Stimulated activated CD4-positive, alpha-beta T cell treated with anti-CD3 and anti-CD28 coated beads, Interleukin-1b, Interleukin-23, amount 100 ng/mL, for 4 hours (primary cell): Measurements from ENCODE around the gene AGR3.
A peak's percentile ranks its signal among the peaks of the same experiment; 100 is the strongest.
"Not testable (repeated sequence)": the region's sequence is repeated elsewhere in the genome, so short reads cannot be mapped to it uniquely, and the experiment has no call there.

ENCODE experiments used
- DNase-seq, 2 donors: peaks; one replicate each; pipeline ENCODE4 v3.0.0-alpha.2; 2020; ENCODE audit warnings: low read depth in 2 of 2

Gene AGR3

DNA sequence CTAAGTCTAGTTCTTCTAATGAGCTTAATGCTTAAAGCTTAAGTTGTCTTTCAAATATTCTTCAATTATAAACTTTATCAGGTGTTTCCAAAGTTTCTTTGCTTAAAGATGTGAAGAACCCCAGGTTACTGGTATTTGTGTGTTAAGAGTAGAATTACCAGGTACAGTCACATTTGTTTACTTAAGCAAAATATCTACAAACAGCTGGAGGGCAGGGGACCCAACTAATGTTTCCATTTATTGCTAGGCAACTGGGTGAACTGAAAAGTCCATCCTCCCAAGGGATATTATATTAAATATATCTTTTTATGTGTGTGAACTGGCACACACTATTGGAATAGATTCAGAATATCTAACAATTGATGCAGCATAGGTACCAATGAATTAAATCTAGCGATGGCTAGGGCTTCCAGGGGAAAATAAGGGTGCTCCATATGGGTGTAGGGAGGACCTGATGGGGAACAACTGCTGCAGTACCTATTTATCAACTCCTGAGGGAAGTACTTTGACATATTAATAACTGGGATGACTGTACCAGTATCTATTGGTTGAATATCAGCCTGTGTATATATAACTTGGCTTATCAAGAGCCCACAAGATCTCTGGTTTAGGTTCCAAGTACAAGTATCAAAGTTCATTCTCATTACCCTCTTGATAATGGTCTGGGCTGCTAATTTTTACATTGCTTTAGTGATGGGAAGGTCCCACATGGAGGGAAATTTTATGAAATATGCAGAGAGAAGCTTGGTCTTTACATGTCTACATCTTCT is 10.3 kb upstream of the AGR3 start:
- no peak for DNase-seq

GRCh38 chr7:16891338-16891737 is 9.6 kb upstream of the AGR3 start:
- peak in 1 of 2 donors; percentile 8 for DNase-seq

DNA sequence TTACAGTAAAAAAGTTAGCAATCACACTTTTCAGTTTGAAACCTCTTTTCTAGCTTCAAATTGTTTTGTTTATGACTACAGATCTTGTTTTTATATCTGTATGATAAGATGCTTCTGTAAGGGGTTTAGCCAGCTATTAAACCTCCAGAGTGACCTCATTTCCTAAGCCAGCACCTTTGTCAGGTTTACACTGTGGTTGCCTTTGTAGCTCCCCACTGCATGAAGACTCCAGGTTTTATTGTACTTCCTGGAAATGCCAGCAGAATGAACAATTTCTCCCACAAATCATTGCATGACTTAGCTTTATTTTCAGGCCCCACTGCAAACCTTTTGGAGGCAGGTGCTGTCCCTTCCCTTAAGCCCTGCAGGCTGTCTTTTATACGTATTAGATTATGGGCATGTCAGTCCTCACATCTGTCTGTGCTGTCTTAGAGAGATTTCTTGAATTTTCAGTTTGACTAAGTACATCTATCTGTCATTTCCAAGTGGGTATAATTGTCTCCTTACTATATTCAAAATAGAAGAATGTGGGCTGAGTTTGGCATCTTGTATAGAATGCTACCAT is 8.2 kb upstream of the AGR3 start:
- DNase-seq, result no peak

DNA sequence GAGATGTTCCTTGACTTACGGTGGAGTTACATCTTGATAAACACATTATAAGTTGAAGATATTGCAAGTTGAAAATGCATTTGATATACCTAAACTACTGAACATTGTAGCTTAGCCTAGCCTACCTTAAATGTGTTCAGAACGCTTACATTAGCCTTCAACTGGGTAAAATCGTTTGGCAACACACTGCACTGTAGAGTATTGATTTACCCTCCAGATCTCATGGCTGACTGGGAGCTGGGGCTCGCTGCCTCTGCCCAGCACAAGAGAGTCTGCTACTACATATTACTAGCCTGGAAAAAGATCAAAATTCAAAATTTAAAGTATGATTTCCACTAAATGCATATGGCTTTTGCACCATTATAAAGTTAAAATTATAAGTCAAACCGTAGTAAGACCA is 7.5 kb upstream of the AGR3 start:
- no peak for DNase-seq

DNA sequence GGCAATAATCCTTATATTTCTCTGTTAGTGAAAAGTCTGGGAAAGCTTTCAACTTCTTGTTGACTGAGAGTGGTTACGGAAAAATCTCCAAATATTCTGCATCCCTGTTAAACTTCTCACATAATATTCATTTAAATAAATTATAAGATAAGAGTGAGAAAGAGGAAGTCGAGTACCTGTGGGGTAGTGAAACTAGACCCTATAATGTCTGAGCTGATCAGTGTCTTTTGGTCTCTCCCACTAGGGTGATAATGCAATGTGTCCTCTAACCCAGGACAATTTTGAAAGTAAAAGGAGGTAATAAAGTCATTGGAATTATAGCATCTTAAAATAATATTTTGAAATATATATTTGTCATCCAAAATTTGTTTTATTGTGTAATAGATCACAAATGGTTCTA is 2.1 kb upstream of the AGR3 start:
- DNase-seq, result no peak

DNA sequence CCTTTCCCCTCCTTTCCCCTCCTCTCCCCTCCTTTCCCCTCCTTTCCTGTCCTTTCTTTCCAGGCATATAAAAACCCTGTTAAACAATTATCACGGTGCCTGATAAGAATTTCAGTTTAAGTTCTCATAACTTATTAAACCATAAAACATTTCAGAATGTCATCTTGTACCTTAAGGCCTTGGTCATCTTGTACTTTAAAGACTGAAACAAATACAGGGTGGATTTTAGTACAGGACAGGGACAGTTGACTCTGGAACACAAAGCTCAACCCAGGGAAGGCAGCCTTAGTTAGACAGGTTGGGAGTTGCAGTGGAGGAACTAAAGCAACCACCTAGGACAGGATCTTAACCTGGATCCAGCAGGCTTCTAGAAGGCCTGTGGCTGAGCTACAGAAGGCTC is 1.2 kb downstream of the AGR3 start:
- no peak for DNase-seq

- DNase-seq, result no peak
These were observed 2.6 kb downstream of the AGR3 start for GRCh38 chr7:16879181-16879580.

- DNase-seq, result no peak
These were observed 5.9 kb downstream of the AGR3 start for GRCh38 chr7:16875861-16876260.

DNA sequence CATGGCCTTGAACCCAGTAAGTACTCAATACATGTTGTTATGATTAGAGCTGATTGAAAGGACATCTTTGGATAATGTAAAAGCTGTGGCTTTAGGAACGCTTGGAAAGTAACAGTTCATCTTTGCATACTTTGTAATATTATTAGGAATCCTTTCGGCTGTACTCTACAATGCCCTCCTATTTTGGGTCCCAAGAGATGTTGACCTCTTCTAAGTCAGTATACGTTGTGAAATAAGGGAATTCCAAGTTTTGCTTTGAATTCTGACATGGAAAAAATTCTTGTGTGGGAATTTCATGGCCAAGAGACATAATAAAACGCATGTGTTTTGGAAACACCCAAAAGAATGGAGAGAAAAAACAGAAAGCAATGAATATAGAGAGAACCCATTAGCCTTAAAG is 7.7 kb downstream of the AGR3 start:
- DNase-seq, result no peak

GRCh38 chr7:16867328-16867727 is 14.5 kb downstream of the AGR3 start:
- DNase-seq, result no peak

- not testable (repeated sequence) for DNase-seq
These were observed 28.6 kb downstream of the AGR3 start for GRCh38 chr7:16853189-16853588.

DNA sequence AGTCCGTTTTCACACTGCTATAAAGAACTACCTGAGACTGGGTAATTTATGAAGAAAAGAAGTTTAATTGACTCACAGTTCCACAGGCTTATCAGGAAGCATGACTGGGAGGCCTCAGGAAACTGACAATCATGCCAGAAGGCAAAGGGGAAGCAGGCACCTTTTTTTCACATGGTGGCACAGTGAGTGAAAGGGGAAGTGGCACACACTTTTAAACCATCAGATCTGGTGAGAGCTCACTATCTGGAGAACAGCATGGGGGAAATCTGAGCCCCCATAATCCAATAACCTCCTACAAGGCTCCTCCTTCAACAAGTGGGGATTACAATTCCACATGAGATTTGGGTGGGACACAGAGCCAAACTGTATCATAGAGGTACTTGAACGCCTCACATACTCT is 30.0 kb downstream of the AGR3 start:
- DNase-seq, result no peak

DNA sequence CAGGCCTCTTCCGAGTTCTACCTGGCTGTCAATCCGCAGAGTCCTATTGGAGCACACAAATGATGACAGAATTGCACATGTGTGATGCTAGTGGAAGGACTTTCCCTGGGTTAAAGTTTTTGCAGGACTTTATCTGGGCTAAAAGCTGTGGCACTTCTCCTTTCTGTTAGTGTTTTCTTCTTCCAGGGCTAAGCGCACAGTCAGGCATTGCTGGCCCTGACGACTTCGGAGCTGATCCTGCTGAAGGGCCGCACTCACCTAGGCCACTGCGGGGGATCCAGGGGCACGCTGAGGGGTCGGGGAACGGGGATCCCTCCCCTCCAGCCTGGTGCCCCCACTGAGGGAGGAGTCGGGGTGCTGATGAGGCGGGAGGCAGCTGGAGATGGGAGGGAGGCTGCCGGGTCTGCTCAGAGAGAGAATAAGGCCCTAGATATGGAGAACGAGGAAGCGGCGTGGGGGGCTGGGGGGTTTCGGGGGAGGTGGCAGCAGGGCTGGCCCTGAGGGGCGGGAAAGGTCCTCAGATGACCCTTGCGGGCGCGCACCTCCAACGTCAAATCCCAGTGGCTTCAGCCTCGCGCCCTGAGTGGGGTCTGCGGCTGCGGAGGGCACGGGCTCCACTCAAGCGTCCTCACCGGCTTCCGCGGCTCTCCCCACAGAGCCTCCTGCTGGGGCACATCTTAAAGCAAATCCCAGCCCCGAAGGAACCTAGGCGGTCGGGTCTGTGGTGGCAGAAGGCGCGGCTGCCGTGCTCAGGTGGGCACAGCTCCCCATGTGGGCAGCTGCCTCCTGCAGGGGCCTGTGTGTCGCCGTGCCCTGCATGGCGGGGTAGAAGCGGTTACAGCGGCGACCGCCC is 30.9 kb downstream of the AGR3 start:
- no peak for DNase-seq

GRCh38 chr7:16849296-16850148 is 32.3 kb downstream of the AGR3 start:
- DNase-seq, result no peak

GRCh38 chr7:16847381-16847860 is 34.4 kb downstream of the AGR3 start:
- no peak for DNase-seq

DNA sequence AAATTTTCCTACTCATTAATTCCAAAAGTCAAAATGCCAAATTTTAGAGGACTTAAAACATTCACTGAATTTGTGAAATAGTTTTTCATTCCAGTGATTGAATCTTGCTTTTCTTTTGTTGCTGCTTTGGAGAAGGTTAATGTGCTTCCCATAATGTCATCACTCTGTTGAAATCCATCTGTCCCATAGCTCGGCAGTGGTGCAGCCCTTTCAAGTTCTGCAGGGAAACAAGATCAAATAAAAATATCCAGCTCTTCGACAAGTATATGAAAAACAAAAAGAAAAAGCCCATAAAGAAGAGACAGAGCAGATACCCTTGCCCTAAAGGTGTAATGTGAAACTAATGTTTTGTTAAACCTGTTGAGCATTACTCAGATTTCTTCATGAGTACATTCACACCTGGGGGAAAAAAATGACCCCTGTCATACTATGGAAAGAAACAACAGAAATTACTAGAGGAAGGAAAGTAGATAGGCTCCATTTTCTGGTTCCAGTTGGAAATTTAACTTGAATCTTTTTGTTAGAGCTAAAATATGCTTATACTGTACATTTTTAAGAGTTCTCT is 35.1 kb downstream of the AGR3 start:
- DNase-seq, result no peak

- DNase-seq, result no peak
These were observed 36.0 kb downstream of the AGR3 start for GRCh38 chr7:16845746-16846145.

- no peak for DNase-seq
These were observed 40.1 kb downstream of the AGR3 start for GRCh38 chr7:16841681-16842080.

- DNase-seq, result no peak
These were observed 41.7 kb downstream of the AGR3 start for GRCh38 chr7:16840094-16840493.

- DNase-seq, result no peak
These were observed 42.1 kb downstream of the AGR3 start for GRCh38 chr7:16839646-16840045.

DNA sequence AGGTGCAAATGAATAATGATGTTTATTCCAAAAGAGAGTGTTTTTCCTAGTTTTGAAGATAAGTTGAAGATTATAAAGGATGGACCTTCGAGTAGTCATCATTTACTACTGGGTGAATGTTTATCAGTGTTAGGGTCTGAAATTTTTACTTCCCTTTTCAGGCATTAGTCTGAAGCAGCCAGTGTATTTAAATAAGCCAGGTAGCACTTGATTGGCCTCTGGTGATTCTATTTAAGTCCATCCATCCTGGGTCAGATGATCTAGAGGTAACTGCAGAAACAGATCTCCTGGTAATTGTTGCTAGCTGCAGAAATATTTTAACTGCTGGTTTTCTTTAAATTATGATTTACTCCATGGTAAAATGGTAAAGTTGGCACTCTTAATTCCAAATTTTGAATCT is 42.9 kb downstream of the AGR3 start:
- DNase-seq, result no peak
